Spleen (tissue), 11 donors: ENCODE data around the gene SETD1B. TPM values are rescaled to one million over a fixed set of nuclear protein-coding genes. Genes with fewer than 3 reads are reported as not detected.
"Not testable (repeated sequence)": the region's sequence is repeated elsewhere in the genome, so short reads cannot be mapped to it uniquely, and the experiment has no call there.

ENCODE experiments used
- DNase-seq: peaks from one replicate; pipeline ENCODE4 v3.0.0-alpha.2; 2020
- H3K27ac ChIP-seq, 8 donors: fragments of 200-600 bp; sonication (generic) in 7 of 8; 1 replicate in 4 of 8; 2 replicates in 4 of 8; pipeline versions ENCODE4 v1.5.0 to v1.8.0; 2016 to 2021; ENCODE audit warnings: inconsistent platforms in 4 of 8, mild to moderate bottlenecking in 4 of 8, moderate library complexity in 1 of 8
- H3K27me3 ChIP-seq, 7 donors: fragments of 200-600 bp; sonication (generic) in 6 of 7; replicated peaks in 1 of 7; 1 replicate in 4 of 7; 2 replicates in 3 of 7; pipeline versions ENCODE4 v1.5.0 to v1.8.0; 2016 to 2021; ENCODE audit warnings: inconsistent platforms in 3 of 7, mild to moderate bottlenecking in 1 of 7
- H3K36me3 ChIP-seq, 6 donors: fragments of 200-600 bp; sonication (generic) in 5 of 6; 1 replicate in 4 of 6; 2 replicates in 2 of 6; pipeline versions ENCODE4 v1.5.0 to v1.8.0; 2016 to 2021; ENCODE audit warnings: inconsistent platforms in 2 of 6
- H3K4me1 ChIP-seq, 6 donors: fragments of 200-600 bp; sonication (generic) in 5 of 6; 1 replicate in 3 of 6; 2 replicates in 3 of 6; pipeline versions ENCODE4 v1.5.0 to v1.8.0; 2016 to 2021; ENCODE audit warnings: inconsistent platforms in 3 of 6
- H3K4me3 ChIP-seq, 8 donors: fragments of 200-600 bp; sonication (generic) in 7 of 8; 1 replicate in 4 of 8; 2 replicates in 4 of 8; pipeline versions ENCODE4 v1.5.0 to v1.8.0; 2016 to 2021; ENCODE audit warnings: inconsistent platforms in 4 of 8, mild to moderate bottlenecking in 4 of 8, moderate library complexity in 2 of 8
- H3K9me3 ChIP-seq, 8 donors: fragments of 200-600 bp; sonication (generic) in 7 of 8; 1 replicate in 4 of 8; 2 replicates in 4 of 8; pipeline versions ENCODE4 v1.5.0 to v1.8.0; 2016 to 2021; ENCODE audit warnings: inconsistent platforms in 4 of 8
- POLR2A ChIP-seq, 3 donors: fragments of 450-650 bp; IDR thresholded peaks; one replicate each; pipeline ENCODE4 v1.5.1; 2017; ENCODE audit warnings: antibody characterized with exemption in 3 of 3, mild to moderate bottlenecking in 1 of 3
- POLR2AphosphoS5 ChIP-seq, 3 donors: sonication (generic); formaldehyde crosslinking; IDR thresholded peaks; one replicate each; pipeline ENCODE4 v1.5.1; 2017; ENCODE audit warnings: antibody characterized with exemption in 3 of 3
- WGBS, 5 donors: extraction: QIAGEN DNeasy Blood & Tissue Kit in 3 of 5; methylation state at CpG; one replicate each; pipeline versions ENCODE4 v1.1.5 to v1.1.7; 2013 to 2018; 5-methylcytosine and 5-hydroxymethylcytosine counted together
- intact Hi-C: fragments of 100-400 bp; cut with DNase I; formaldehyde crosslinking; loops from one replicate; pipeline ENCODE4 v1.15.0; 2023; ENCODE audit warnings: low total_unique reads
- polyA plus RNA-seq, 3 donors: library from polyadenylated mRNA; stranded (reverse); fragments of 200-250 nt; gene quantifications; one replicate each; pipeline ENCODE4 v1.2.1, GENCODE V29; 2013
- total RNA-seq, 7 donors: library from RNA; depleted of rRNA in 3 of 7; stranded (reverse); fragments of >200 nt in 3 of 7; fragmentation: NEBNext Ultra II Directional in 4 of 7; extraction: Animal tissue kit (Norgen Biotek cat#: 25700) in 4 of 7; gene quantifications; one replicate each; pipeline versions ENCODE4 v1.1.0 to v1.2.1, GENCODE V29; 2016 to 2021
- TF ChIP-seq, protein P1 (sequence below), 11 experiments: fragments of 200-600 bp in 7 of 11; fragments of 450-650 bp in 4 of 11; sonication (generic) in 4 of 11; IDR thresholded peaks in 8 of 11; conservative IDR thresholded peaks in 3 of 11; 1 replicate in 7 of 11; 2 replicates in 4 of 11; pipeline versions ENCODE4 v1.4.0 to v1.8.0; 2016 to 2021; ENCODE audit warnings: antibody characterized with exemption in 11 of 11, inconsistent platforms in 4 of 11, mild to moderate bottlenecking in 1 of 11
- donor health status: healthy with polysubstance abuse.
- donor health status: DM: no; HTN: no; CAD: no; lungs with moderate emphysema.
- donor health status: DM: no; HTN: no; CAD: no.
- donor health status: Bipolar disorder and iron deficiency.
- donor health status: healthy.
- donor health status: DM: no; HTN: no; CAD: no.
- donor health status: DM: yes; HTN: yes; CAD: no.

The SETD1B gene
- total and polyA plus RNA-seq, 10 donors, result 3.3 to 37.7 (median 22.1) TPM

- Histone ChIP-seq H3K9me3 (no peaks in the 10 kb centered on the region), H3K27ac (peak overlapping the region in 6 of 8 donors; percentile 55 to 86 (median 78)), H3K36me3 (no peaks in the 10 kb centered on the region), H3K27me3 (no peaks in the 10 kb centered on the region), H3K4me1 (peaks cover 0 to 53% (median 14%) of the 10 kb centered on the region in 6 donors), H3K4me3 (no peak overlapping the region)
- intact Hi-C loops, result no loop called here
- DNase-seq, result no peak
- TF ChIP-seq POLR2AphosphoS5 (IDR thresholded peaks at IDR 0.05), result no peak
- no peak for TF ChIP-seq POLR2A (IDR thresholded peaks at IDR 0.05)
- TF ChIP-seq, protein P1, sequence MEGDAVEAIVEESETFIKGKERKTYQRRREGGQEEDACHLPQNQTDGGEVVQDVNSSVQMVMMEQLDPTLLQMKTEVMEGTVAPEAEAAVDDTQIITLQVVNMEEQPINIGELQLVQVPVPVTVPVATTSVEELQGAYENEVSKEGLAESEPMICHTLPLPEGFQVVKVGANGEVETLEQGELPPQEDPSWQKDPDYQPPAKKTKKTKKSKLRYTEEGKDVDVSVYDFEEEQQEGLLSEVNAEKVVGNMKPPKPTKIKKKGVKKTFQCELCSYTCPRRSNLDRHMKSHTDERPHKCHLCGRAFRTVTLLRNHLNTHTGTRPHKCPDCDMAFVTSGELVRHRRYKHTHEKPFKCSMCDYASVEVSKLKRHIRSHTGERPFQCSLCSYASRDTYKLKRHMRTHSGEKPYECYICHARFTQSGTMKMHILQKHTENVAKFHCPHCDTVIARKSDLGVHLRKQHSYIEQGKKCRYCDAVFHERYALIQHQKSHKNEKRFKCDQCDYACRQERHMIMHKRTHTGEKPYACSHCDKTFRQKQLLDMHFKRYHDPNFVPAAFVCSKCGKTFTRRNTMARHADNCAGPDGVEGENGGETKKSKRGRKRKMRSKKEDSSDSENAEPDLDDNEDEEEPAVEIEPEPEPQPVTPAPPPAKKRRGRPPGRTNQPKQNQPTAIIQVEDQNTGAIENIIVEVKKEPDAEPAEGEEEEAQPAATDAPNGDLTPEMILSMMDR (IDR thresholded peaks at IDR 0.05 in 8 of 11, conservative IDR thresholded peaks at IDR 0.05 in 3 of 11), result no peak
- WGBS, 5 donors, result 60 to 100% (median 93%) methylated on average over 1 of the region's 1 CpG
These were observed 56.4 kb downstream of the SETD1B start for GRCh38 chr12:121860257-121860656.

GRCh38 chr12:121860699-121861098 is 56.9 kb downstream of the SETD1B start:
- DNase-seq, H3K4me3 ChIP-seq, intact Hi-C loops, H3K27me3 ChIP-seq, H3K36me3 ChIP-seq, H3K9me3 ChIP-seq: not testable (repeated sequence)
- Histone ChIP-seq H3K4me1 (peaks cover 0 to 53% (median 14%) of the 10 kb centered on the region in 6 donors), H3K27ac (peak overlapping the region in 5 of 8 donors; percentile 55 to 86 (median 81))
- 82 to 93% (median 90%) methylated on average over 4 of the region's 4 CpGs for WGBS, 5 donors

- H3K27ac ChIP-seq, result peak overlapping the region in 2 of 8 donors; percentile 81 to 86
- TF ChIP-seq POLR2AphosphoS5 (IDR thresholded peaks at IDR 0.05) (no peak), POLR2A (IDR thresholded peaks at IDR 0.05) (no peak)
- TF ChIP-seq, protein P1 (IDR thresholded peaks at IDR 0.05 in 8 of 11, conservative IDR thresholded peaks at IDR 0.05 in 3 of 11), result no peak
- intact Hi-C loops, result no loop called here
These were observed 57.9 kb downstream of the SETD1B start for GRCh38 chr12:121861636-121862254.

DNA sequence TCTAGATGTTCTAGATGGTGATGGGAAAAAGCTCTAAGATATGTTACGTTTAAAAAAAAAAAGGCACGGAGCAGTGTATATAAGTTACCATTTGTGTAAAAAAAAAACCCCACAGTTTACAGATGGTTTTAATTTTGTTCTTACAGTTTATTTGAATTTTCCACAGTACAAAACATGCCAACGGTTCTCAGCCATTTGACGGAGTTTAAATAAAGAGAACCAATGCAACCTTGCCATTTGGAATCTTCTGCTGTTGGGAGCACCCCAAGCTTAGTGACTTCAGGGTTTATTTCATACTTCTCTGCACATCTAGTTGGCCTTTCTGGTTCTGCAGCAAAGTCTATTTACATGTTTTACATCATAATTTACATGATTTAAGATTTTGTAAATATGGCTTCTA is 62.5 kb downstream of the SETD1B start:
- H3K27ac ChIP-seq, result no peak overlapping the region
- H3K4me1 ChIP-seq, result peaks cover 0 to 5% (median 0%) of the 10 kb centered on the region in 6 donors
- H3K4me3 ChIP-seq, result no peak overlapping the region
- H3K9me3 ChIP-seq, result no peaks in the 10 kb centered on the region
- TF ChIP-seq, protein P1 (IDR thresholded peaks at IDR 0.05 in 8 of 11, conservative IDR thresholded peaks at IDR 0.05 in 3 of 11), result no peak
- TF ChIP-seq POLR2A (IDR thresholded peaks at IDR 0.05) (no peak), POLR2AphosphoS5 (IDR thresholded peaks at IDR 0.05) (no peak)
- WGBS, 5 donors, result 85 to 91% (median 89%) methylated on average over 4 of the region's 4 CpGs
- no peaks in the 10 kb centered on the region for H3K27me3 ChIP-seq
- no peak for DNase-seq
- intact Hi-C loops, result no loop called here
- H3K36me3 ChIP-seq, result no peaks in the 10 kb centered on the region

More at GRCh38 chr12:121861636-121862254, 57.9 kb downstream of the SETD1B start:
- Histone ChIP-seq H3K4me3 (no peak overlapping the region), H3K9me3 (no peaks in the 10 kb centered on the region), H3K27me3 (no peaks in the 10 kb centered on the region), H3K4me1 (peaks cover 0 to 42% (median 14%) of the 10 kb centered on the region in 6 donors), H3K36me3 (no peaks in the 10 kb centered on the region)
- 60 to 72% (median 67%) methylated on average over 11 of the region's 11 CpGs for WGBS, 5 donors
- no peak for DNase-seq

DNA sequence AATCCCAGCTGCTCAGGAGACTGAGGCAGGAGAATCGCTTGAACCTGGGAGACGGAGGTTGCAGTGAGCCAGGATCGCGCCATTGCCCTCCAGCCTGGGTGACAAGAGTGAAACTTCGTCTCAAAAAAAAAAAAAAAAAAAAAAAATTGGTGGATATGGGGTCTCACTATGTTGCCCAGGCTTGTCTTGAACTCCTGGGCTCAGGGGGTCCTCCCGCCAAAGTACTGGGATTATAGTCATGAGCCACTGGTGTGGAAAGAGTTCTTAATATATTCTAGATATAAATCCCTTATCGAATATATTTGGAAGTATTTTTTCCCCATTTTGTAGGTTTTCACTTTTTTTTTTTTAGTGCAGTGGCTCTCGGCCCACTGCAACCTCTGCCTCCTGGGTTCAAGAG is 65.4 kb downstream of the SETD1B start:
- H3K9me3 ChIP-seq, H3K27me3 ChIP-seq, intact Hi-C loops, DNase-seq, H3K36me3 ChIP-seq, H3K4me3 ChIP-seq, H3K27ac ChIP-seq: not testable (repeated sequence)
- 94 to 96% (median 96%) methylated on average over 8 of the region's 8 CpGs for WGBS, 5 donors
- H3K4me1 ChIP-seq, result peaks cover 0 to 17% (median 4%) of the 10 kb centered on the region in 6 donors
